Mucosa of stomach (tissue), 1 donor: ENCODE data around the gene KCNJ4.

Experiments used
- H3K27me3 ChIP-seq: one replicate; pipeline ENCODE4 v1.7.0; 2013; ENCODE audit warnings: mild to moderate bottlenecking, low read length; ENCODE audit not compliant: control insufficient read depth, insufficient read depth
- H3K36me3 ChIP-seq: one replicate; pipeline ENCODE4 v1.7.0; 2013; ENCODE audit warnings: low read length; ENCODE audit not compliant: control insufficient read depth, insufficient read depth
- H3K4me1 ChIP-seq: one replicate; pipeline ENCODE4 v1.7.0; 2013; ENCODE audit warnings: mild to moderate bottlenecking, low read length; ENCODE audit not compliant: control insufficient read depth, insufficient read depth
- H3K4me3 ChIP-seq: one replicate; pipeline ENCODE4 v1.7.0; 2013; ENCODE audit warnings: low read length
- H3K9ac ChIP-seq: one replicate; pipeline ENCODE4 v1.7.0; 2013; ENCODE audit warnings: mild to moderate bottlenecking, low read length, moderate library complexity
- H3K9me3 ChIP-seq: one replicate; pipeline ENCODE4 v1.7.0; 2013; ENCODE audit warnings: mild to moderate bottlenecking, low read length, moderate library complexity; ENCODE audit not compliant: control insufficient read depth
- donor health status: Pancreatic carcinoma.

Gene KCNJ4

DNA sequence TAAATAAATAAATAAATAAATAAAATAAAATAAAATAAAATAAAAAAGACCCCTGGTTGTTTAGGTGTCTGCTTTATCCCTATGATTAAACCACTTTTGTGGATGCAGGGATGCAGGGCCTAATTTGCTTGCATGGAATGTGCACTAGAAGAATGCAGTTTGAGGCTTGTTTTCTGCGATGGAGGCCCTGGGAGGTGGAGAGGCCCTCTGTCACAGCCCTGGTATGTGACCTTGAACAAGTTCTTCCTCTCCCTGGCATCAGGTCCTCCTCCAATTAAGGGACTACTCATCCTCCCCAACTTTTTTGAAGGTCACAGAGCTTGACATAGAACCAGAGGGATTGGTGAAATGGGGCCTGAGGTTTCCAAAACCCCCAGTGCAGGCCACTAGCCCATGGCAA lies 22.7 kb downstream of the KCNJ4 start:
- Histone ChIP-seq H3K9ac (no peak overlapping the region), H3K4me3 (no peak overlapping the region), H3K27me3 (peaks cover 8% of the 10 kb centered on the region), H3K36me3 (no peaks in the 10 kb centered on the region), H3K4me1 (no peaks in the 10 kb centered on the region), H3K9me3 (no peaks in the 10 kb centered on the region)

DNA sequence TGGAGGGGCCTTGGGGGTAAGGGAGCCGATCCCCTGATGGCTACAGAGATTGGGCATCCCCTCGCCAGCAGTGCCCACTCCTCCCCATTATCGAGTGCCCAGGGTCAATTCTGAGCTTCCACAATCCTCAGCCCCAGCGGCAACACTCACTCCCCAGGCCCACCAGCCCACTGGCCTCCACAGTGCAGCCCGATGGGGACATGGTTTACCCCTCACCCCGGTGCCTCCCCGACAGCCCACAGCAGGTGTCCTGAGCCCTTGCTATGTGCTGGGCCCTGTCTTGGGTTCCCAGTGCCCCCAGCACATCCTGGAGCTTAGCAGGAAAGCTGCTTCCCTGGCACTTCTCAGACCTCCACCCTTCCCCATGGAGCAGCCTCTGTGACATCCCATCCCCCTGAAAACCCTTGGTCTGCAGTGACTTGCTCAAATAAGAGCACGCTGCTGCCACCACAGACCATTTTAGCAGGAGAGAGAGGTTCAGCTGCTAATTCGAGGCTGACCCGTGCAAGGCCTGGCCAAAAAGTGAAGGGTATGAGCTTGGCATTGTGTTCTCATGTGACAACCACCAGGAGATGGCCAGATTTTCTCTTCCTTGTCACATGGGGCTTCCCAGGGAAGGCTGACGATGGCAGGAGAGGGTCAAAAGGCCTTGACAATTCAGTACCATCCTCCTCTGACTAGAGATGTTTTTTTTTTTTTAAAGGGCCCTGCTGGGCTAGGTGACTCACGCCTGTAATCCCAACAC lies 23.6 kb downstream of the KCNJ4 start:
- no peaks in the 10 kb centered on the region for H3K36me3 ChIP-seq
- no peak overlapping the region for H3K9ac ChIP-seq
- H3K4me1 ChIP-seq = no peaks in the 10 kb centered on the region
- no peaks in the 10 kb centered on the region for H3K9me3 ChIP-seq
- no peak overlapping the region for H3K4me3 ChIP-seq
- H3K27me3 ChIP-seq = peaks cover 5% of the 10 kb centered on the region

DNA sequence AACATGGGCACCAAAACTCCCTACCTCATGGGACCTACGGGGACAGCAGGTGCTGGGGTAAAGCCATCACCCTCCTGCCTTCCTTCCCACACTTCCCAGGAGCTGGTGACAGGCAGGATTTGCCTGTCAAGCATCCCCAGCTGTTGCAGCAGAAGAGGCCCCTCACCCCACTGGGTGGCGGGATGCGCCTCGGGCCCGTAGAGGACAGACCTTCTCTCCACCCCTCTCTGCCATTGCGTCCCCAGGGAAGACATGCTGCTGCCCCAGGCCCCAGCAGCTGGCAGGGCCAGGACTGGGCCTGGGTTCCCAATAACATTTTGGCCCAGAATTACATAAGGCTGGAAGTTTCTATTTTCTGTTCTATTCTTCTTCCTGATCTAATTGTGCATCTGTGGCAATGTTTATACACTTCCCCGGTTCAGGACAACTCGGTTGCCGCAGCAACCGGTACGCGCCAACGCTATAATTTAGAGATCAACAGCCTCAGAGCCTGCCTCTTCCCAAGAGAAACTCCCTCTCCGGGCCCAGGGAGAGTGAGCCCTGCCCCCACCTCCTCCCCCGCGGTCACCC lies 25.4 kb downstream of the KCNJ4 start:
- no peaks in the 10 kb centered on the region for H3K4me1 ChIP-seq
- no peaks in the 10 kb centered on the region for H3K9me3 ChIP-seq
- no peaks in the 10 kb centered on the region for H3K27me3 ChIP-seq
- H3K36me3 ChIP-seq = no peaks in the 10 kb centered on the region
- no peak overlapping the region for H3K4me3 ChIP-seq
- H3K9ac ChIP-seq = no peak overlapping the region

DNA sequence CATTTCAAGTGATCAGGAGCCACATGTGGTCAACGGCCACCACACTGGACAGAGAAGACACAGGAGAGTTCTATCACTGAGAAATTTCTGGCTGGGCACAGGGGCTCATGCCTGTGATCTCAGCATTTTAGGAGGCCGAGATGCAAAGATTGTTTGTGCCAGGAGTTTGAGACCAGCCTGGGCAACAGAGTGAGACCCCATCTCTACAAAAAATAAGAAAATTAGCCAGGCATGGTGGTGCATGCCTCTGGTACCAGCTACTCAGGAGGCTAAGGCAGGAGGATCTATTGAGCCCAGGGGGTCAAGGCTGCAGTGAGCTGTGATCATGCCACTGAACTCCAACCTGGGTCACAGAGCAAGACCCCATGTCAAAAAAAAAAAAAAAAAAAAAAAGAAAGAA lies 26.3 kb downstream of the KCNJ4 start:
- Histone ChIP-seq H3K9me3 (no peaks in the 10 kb centered on the region), H3K36me3 (no peaks in the 10 kb centered on the region), H3K9ac (no peak overlapping the region), H3K4me1 (no peaks in the 10 kb centered on the region), H3K27me3 (no peaks in the 10 kb centered on the region), H3K4me3 (no peak overlapping the region)

DNA sequence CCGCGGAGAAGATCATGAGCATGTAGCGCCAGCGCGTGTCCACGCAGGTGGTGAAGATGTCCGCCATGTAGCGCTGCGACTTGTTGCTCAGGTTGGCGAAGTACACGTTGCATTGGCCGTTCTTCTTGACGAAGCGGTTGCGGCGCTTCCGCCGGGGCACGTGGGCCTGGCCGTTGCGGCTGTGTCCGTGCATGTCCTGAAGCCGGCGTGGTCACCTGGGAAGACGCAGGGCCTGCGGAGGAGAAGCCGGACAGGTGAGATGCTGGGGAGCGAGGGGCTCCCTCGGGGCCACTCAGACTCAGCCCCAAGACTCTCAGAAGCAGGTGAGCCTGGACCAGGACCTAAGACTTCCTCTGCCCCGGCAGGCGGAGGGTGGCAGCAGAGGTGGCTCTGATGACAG lies 27.1 kb downstream of the KCNJ4 start:
- H3K4me1 ChIP-seq = no peaks in the 10 kb centered on the region

DNA sequence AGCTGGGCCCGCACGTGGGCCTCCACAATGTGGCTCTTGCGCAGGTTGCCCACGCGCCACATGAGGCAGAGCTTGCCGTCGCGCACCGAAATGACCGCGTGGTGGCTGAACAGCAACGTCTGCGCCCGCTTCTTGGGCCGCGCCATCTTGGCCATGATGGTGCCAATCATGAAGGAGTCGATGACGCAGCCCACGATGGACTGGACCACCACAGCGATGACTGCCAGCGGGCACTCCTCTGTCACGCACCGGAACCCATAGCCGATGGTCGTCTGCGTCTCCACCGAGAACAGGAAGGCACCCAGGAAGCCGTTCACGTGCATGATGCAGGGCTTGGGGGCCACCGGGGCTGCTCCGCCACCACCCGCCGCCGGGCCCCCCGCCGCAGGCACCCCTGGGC lies 27.5 kb downstream of the KCNJ4 start:
- Histone ChIP-seq H3K36me3 (no peaks in the 10 kb centered on the region), H3K27me3 (no peaks in the 10 kb centered on the region), H3K4me3 (no peak overlapping the region), H3K9me3 (no peaks in the 10 kb centered on the region), H3K4me1 (no peaks in the 10 kb centered on the region), H3K9ac (no peak overlapping the region)

More for the DNA sequence above, 27.1 kb downstream of the KCNJ4 start:
- Histone ChIP-seq H3K9me3 (no peaks in the 10 kb centered on the region), H3K27me3 (no peaks in the 10 kb centered on the region), H3K36me3 (no peaks in the 10 kb centered on the region), H3K4me3 (no peak overlapping the region), H3K9ac (no peak overlapping the region)

DNA sequence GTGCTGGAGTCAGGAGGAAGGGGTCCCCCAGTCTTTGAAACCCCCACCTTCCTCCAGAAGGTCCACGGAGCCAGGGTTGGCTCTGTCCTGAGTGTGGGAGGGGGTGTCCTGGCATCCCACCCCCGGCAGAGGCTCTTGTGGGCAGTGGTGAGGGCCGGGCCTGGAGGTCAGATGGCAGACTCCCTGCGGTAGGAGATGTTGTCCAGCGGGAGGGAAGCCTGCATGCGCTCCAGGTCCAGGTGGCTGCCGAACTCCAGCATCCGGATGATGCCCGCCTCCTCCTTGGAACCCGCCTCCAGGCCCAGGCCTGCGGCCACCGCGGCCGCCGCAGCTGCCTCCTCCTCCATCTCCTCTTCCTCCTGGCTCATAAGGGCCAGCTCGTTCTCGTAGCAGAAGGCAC lies 28.4 kb downstream of the KCNJ4 start:
- Histone ChIP-seq H3K4me1 (no peaks in the 10 kb centered on the region), H3K27me3 (no peaks in the 10 kb centered on the region), H3K9ac (no peak overlapping the region), H3K4me3 (no peak overlapping the region), H3K36me3 (no peaks in the 10 kb centered on the region), H3K9me3 (no peaks in the 10 kb centered on the region)

DNA sequence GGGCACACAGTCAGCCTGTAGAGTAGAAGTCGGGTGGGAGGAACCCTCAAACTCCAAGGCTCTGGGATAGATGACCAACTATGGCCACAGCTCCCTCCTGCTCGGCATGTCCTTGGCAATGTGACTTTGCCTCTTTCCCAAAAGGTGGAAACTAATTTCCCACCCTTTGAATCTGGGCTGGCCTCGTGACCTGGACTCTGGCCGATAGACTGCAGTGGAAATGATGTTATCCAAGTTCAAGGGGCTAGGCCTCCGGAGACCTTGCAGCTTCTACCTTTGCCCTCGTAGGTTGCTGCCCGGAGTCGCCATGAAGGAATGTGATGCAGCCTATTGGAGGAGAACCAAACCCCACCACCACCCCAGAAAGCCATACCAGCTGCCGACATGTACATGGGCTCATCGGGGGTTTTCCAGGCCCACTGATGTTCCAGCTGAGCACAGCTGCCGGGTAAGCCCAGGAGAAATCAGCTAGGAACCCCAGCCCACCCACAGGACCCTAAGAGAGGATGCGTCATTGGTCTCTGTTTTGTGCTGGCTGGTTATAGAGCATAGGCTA lies 30.4 kb downstream of the KCNJ4 start:
- Histone ChIP-seq H3K36me3 (no peaks in the 10 kb centered on the region), H3K4me1 (no peaks in the 10 kb centered on the region), H3K4me3 (no peak overlapping the region), H3K27me3 (no peaks in the 10 kb centered on the region), H3K9ac (no peak overlapping the region), H3K9me3 (no peaks in the 10 kb centered on the region)

DNA sequence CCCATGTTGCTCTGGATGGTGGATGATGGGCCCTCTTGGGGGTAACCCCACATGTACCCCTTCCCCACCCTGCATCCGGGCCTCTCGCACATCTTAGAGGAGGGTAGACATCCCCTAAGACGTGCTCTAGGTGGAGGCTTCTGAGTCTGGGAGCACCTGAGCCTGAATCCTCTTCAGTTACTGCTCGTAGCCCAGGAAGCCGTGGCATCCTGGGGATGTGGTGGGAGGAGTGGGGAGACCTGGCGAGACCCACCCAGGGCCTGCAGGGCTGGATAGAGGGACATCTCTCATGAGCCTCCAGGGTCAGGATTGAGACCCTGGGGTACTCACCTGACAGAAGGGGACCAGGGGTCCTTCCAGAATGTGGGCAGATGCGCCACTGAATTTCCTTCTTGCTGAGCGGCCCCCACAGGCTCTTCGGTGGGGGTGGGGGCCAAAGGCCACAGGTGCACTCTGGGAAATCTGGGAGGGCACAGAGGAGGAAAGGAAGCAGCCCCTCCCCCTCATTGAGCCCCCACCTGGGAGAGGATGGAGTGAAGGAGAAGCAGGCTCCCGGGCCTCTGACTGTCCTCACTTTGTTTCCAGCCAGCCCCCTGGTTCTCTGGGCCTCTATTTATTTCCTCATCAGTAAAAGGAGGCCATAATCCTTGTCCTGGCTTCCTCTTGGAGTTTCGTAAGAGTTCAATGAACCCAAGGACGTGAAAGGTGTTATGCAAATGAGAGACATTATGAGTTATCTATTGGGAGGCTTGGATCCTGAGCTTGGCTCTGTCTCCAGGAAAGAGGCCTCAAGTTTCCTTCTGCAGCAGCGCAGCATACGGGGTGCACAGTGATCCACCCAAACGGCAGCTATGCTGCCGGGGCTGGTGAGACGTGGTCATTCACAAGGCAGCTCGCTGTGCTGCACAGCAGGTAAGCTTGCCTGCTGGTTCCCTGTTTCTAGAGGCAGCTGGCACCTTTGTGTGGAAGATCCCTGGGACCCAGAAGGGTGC lies 31.2 kb downstream of the KCNJ4 start:
- no peaks in the 10 kb centered on the region for H3K36me3 ChIP-seq
- H3K27me3 ChIP-seq = no peaks in the 10 kb centered on the region
- no peak overlapping the region for H3K4me3 ChIP-seq
- no peak overlapping the region for H3K9ac ChIP-seq
- H3K4me1 ChIP-seq = no peaks in the 10 kb centered on the region
- no peaks in the 10 kb centered on the region for H3K9me3 ChIP-seq

DNA sequence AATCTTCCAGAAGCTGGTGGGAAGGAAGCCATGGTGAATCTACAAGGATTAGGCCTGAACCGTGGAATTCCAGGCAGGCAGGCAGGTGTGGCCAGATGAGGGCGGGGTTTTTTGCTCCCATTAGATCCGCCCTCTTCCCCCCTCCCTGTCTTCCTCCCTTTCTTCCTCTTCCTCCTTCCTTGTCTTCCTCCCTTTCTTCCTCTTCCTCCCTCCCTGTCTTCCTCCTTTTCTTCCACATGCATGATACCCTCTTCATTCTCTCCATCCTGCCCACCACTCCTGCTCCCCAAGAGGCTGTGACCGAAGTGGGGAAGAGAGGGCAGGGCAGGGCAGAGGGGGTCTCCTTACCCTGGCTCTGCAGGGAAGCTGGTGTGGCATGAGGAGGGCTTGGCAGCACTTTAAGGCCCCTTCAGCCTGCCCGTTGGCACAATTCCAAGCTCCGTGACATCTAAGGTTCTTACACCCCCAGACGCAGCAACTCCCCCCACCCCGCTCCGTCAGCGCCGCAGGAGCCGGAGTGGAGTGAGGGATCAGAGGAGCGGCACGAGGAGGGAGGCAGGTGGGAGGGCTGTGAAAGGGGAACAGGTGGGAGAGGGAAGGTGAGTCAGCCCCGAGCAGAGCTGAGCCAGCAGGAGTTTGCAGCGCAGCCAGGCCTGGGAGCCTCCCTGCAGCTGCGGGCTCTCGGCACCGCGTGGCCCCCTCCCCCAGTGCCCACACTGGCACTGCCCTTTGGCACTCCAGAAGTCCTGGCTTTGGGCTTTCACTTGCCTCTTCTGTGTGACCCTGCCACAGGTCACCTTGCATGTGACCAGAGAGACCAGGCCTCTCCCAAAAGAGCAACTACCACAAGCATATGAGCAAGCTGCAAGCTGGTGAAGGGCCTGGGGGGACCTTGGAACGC lies 32.1 kb downstream of the KCNJ4 start:
- Histone ChIP-seq H3K27me3 (no peaks in the 10 kb centered on the region), H3K9ac (no peak overlapping the region)

DNA sequence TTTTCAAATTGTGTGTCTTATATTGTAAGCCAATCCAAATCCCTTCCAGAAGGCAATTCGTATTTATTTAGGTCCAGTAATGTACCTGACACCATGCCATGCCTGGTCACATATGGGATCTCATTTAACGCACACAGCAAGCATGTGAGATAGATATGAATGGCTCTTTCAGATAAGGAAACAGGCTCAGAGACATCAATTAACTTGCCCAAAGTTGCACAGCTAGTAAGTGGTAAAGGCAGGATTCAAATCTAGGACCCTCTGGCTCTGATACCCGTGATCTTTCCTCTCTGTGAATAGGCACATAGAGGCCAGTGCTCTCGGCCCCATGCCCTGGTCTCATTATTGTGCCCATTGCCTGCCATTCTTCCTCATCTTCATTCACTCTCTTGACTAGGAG lies 34.3 kb downstream of the KCNJ4 start:
- no peaks in the 10 kb centered on the region for H3K36me3 ChIP-seq
- H3K9ac ChIP-seq = no peak overlapping the region
- no peaks in the 10 kb centered on the region for H3K9me3 ChIP-seq
- no peaks in the 10 kb centered on the region for H3K4me1 ChIP-seq
- H3K27me3 ChIP-seq = no peaks in the 10 kb centered on the region
- H3K4me3 ChIP-seq = no peak overlapping the region

More for the DNA sequence above, 32.1 kb downstream of the KCNJ4 start:
- no peak overlapping the region for H3K4me3 ChIP-seq
- H3K4me1 ChIP-seq = no peaks in the 10 kb centered on the region
- no peaks in the 10 kb centered on the region for H3K9me3 ChIP-seq
- H3K36me3 ChIP-seq = no peaks in the 10 kb centered on the region
